BLaER1 (cell line): Measurements from ENCODE around the gene BMI1.

Experiments used
- H3K27ac ChIP-seq: shearing (Covaris generic); formaldehyde crosslinking; 2 replicates; pipeline ENCODE4 v1.8.1; 2022
- H3K27me3 ChIP-seq: shearing (Covaris generic); formaldehyde crosslinking; 2 replicates; pipeline ENCODE4 v1.8.1; 2022
- H3K36me3 ChIP-seq: shearing (Covaris generic); formaldehyde crosslinking; 2 replicates; pipeline ENCODE4 v1.8.1; 2022
- H3K4me1 ChIP-seq: shearing (Covaris generic); formaldehyde crosslinking; 2 replicates; pipeline ENCODE4 v1.8.1; 2022
- H3K4me2 ChIP-seq: shearing (Covaris generic); formaldehyde crosslinking; 2 replicates; pipeline ENCODE4 v1.8.1; 2022
- H3K4me3 ChIP-seq: shearing (Covaris generic); formaldehyde crosslinking; 2 replicates; pipeline ENCODE4 v1.8.1; 2022
- H3K9ac ChIP-seq: shearing (Covaris generic); formaldehyde crosslinking; 2 replicates; pipeline ENCODE4 v1.8.1; 2022
- H3K9me3 ChIP-seq: shearing (Covaris generic); formaldehyde crosslinking; 2 replicates; pipeline ENCODE4 v1.8.1; 2022
- H4K20me1 ChIP-seq: shearing (Covaris generic); formaldehyde crosslinking; 2 replicates; pipeline ENCODE4 v1.8.1; 2022
- Cebpa-rat ChIP-seq: shearing (Covaris generic); IDR thresholded peaks from 2 replicates; pipeline ENCODE4 v1.8.1; 2022

Gene BMI1

DNA sequence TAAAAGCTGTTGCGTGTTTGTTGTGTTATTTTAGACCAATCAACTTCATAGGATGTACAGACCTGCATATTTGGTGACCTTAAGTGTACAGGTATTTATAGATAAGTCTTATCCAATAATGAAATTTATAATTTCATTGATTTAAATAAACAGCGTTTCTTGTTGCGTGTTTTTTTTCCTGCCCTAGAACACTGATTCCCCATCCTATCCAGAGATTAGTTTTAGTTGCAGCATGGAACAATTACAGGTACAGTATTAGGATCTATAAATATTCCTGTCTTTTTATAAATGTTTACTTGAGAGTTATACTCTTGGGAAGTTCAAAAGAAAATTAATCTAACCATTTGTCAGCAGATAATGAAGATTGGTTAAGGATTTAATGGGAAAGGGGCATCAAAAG is 2.1 kb upstream of the BMI1 start:
- TF ChIP-seq Cebpa-rat: no peak
- no peaks in the 10 kb centered on the region; the same call in 1 of the 2 replicates for H3K36me3 ChIP-seq
- peak overlapping the region; percentile 71 for H3K4me3 ChIP-seq
- peaks cover 83% of the 10 kb centered on the region for H4K20me1 ChIP-seq
- no peaks in the 10 kb centered on the region for H3K4me1 ChIP-seq
- H3K27ac ChIP-seq: peak overlapping the region; percentile 95
- peaks cover 96% of the 10 kb centered on the region for H3K27me3 ChIP-seq
- H3K4me2 ChIP-seq: peak overlapping the region; percentile 55
- peak overlapping the region; percentile 91 for H3K9ac ChIP-seq
- H3K9me3 ChIP-seq: no peaks in the 10 kb centered on the region

- Histone ChIP-seq H3K27me3 (peaks cover 96% of the 10 kb centered on the region), H3K36me3 (no peaks in the 10 kb centered on the region; the same call in 1 of the 2 replicates), H3K9ac (peak overlapping the region; percentile 91), H3K4me1 (no peaks in the 10 kb centered on the region), H3K4me2 (peak overlapping the region; percentile 55), H4K20me1 (peaks cover 83% of the 10 kb centered on the region), H3K9me3 (no peaks in the 10 kb centered on the region), H3K27ac (peak overlapping the region; percentile 95), H3K4me3 (peak overlapping the region; percentile 71)
- no peak for TF ChIP-seq Cebpa-rat
Observed at GRCh38 chr10:22319547-22319979, 1.3 kb upstream of the BMI1 start.

- peaks cover 83% of the 10 kb centered on the region for H4K20me1 ChIP-seq
Observed at GRCh38 chr10:22319980-22320558, 830 bp upstream of the BMI1 start.

DNA sequence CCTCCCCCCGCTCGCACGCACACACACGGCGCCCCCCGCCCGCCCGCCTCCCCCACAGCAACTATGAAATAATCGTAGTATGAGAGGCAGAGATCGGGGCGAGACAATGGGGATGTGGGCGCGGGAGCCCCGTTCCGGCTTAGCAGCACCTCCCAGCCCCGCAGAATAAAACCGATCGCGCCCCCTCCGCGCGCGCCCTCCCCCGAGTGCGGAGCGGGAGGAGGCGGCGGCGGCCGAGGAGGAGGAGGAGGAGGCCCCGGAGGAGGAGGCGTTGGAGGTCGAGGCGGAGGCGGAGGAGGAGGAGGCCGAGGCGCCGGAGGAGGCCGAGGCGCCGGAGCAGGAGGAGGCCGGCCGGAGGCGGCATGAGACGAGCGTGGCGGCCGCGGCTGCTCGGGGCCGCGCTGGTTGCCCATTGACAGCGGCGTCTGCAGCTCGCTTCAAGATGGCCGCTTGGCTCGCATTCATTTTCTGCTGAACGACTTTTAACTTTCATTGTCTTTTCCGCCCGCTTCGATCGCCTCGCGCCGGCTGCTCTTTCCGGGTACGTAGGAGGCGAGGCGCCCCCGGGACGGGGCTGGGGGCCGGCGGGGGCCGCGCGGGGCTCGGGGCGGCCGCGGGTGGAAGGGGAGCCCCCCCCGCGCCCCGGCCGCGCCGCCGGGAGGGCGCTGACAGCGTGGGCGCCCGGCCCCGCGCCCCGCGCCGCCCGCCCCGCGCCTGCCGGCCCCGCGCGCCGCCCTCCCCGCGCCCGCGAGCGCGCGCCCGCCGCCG is 441 bp downstream of the BMI1 start:
- Histone ChIP-seq H3K4me1 (no peaks in the 10 kb centered on the region), H3K4me2 (peak overlapping the region; percentile 67), H3K9me3 (no peaks in the 10 kb centered on the region), H4K20me1 (peaks cover 81% of the 10 kb centered on the region), H3K4me3 (peak overlapping the region; percentile 75), H3K27ac (peak overlapping the region; percentile 96), H3K36me3 (no peaks in the 10 kb centered on the region; the same call in 1 of the 2 replicates), H3K9ac (peak overlapping the region; percentile 97), H3K27me3 (peaks cover 95% of the 10 kb centered on the region)
- TF ChIP-seq Cebpa-rat: no peak

More at GRCh38 chr10:22319980-22320558, 830 bp upstream of the BMI1 start:
- Histone ChIP-seq H3K36me3 (no peaks in the 10 kb centered on the region; the same call in 1 of the 2 replicates), H3K4me3 (peak overlapping the region; percentile 71), H3K27ac (peak overlapping the region; percentile 95), H3K27me3 (peaks cover 96% of the 10 kb centered on the region), H3K9me3 (no peaks in the 10 kb centered on the region), H3K9ac (peak overlapping the region; percentile 91), H3K4me2 (peak overlapping the region; percentile 55), H3K4me1 (no peaks in the 10 kb centered on the region)
- no peak for TF ChIP-seq Cebpa-rat

- H3K4me2 ChIP-seq: peak overlapping the region; percentile 55
- TF ChIP-seq Cebpa-rat: no peak
- H3K4me1 ChIP-seq: no peaks in the 10 kb centered on the region
- peaks cover 79% of the 10 kb centered on the region for H4K20me1 ChIP-seq
- no peaks in the 10 kb centered on the region for H3K9me3 ChIP-seq
- peak overlapping the region; percentile 97 for H3K9ac ChIP-seq
- H3K27me3 ChIP-seq: peaks cover 95% of the 10 kb centered on the region
- peak overlapping the region; percentile 96 for H3K27ac ChIP-seq
- peak overlapping the region; percentile 75 for H3K4me3 ChIP-seq
- H3K36me3 ChIP-seq: no peaks in the 10 kb centered on the region; the same call in 1 of the 2 replicates
Observed at GRCh38 chr10:22321924-22322640, 1.2 kb downstream of the BMI1 start.

DNA sequence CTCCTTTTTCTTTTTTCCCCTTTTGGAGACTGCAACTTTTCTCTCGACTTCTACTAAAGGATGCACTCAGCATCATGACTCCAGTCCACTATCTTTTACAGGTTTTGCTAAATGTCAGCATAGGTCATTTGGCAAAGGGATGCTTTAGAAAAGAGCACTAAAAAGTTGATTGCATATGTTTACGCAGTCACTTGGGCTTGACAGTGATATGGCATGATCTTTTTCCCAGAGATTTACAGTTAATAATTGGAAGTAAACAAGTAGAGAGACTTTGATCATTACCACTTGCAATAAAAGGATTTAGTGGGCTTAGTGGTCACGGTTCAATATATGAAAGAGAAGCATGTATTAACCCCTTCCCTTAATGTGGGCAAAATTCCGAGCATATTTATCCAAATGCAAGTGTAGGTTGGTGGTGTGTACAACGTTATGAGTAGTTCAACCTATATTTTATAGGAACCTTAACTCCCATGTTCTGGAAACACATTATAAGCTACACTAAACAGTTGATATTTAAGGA is 1.8 kb downstream of the BMI1 start:
- no peaks in the 10 kb centered on the region for H3K4me1 ChIP-seq
- H4K20me1 ChIP-seq: peaks cover 75% of the 10 kb centered on the region
- no peaks in the 10 kb centered on the region; the same call in 1 of the 2 replicates for H3K36me3 ChIP-seq
- no peak for TF ChIP-seq Cebpa-rat
- H3K27ac ChIP-seq: peak overlapping the region; percentile 96
- peak overlapping the region; percentile 75 for H3K4me3 ChIP-seq
- peak overlapping the region; percentile 97 for H3K9ac ChIP-seq
- peaks cover 95% of the 10 kb centered on the region for H3K27me3 ChIP-seq
- peak overlapping the region; percentile 55 for H3K4me2 ChIP-seq
- no peaks in the 10 kb centered on the region for H3K9me3 ChIP-seq

DNA sequence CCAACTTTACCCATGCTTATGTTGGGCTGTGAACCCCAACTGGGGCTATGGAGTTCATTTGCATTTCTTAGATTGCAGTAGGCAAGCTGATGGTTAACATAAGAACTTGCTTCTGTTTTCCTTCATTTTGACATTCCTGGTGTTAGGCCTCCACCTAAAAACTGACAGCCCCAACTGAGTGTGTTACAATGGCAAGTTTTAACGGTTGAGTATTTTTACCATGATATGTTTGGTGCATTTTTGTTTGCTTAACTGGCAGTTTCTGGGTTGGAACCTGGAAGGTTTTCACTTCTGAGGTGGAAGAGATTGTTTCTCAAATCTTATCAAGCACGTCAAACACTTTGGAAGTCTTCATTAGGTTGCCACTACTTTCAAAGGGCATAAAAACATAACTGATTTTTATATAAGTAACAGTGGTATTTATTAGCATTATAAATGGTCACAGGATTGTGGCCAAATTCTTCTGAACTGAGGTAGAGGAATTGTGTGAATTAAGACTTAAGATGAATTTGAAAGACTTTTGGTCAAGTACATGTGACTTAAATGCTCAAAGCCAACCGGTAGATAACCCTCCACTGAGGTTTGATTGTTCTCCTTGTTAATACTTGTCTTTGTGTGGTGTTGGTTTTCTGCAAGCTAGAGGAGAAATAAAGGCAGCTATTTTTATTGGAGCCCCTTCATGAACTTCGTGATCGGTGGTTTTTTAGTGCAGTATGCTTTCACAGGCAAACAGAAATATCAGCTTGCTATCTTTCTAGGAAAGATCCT is 2.8 kb downstream of the BMI1 start:
- TF ChIP-seq Cebpa-rat: no peak
- Histone ChIP-seq H3K36me3 (no peaks in the 10 kb centered on the region; the same call in 1 of the 2 replicates), H4K20me1 (peaks cover 65% of the 10 kb centered on the region), H3K4me3 (peak overlapping the region; percentile 75), H3K9me3 (no peaks in the 10 kb centered on the region), H3K4me2 (peak overlapping the region; percentile 55), H3K9ac (peak overlapping the region; percentile 97), H3K27me3 (peaks cover 88% of the 10 kb centered on the region), H3K27ac (peak overlapping the region; percentile 96), H3K4me1 (no peaks in the 10 kb centered on the region)

DNA sequence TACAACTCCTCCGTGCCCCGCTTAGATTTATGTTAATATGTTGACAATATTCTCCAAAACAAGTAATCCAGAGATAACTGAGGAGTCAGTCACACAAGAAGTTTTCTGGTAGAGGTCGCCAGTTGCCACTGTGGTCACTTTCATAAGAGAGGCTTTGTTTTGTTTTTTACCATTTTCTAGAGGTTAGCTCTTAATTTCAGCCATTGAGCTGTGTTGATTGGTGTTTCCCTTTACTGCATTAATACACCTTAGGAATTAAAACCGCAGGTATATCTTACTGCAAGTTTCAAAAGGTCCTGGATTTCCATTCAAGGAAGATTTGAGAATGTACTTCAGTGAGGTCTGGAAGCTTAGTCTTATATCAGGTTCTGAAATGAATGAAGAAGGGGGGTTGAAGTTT is 3.5 kb downstream of the BMI1 start:
- Histone ChIP-seq H3K27me3 (peaks cover 87% of the 10 kb centered on the region), H3K36me3 (peaks cover 4% of the 10 kb centered on the region; the same call in 1 of the 2 replicates), H3K27ac (peak overlapping the region; percentile 96), H3K9me3 (no peaks in the 10 kb centered on the region), H4K20me1 (peaks cover 60% of the 10 kb centered on the region), H3K4me3 (peak overlapping the region; percentile 75), H3K4me2 (peak overlapping the region; percentile 55), H3K9ac (peak overlapping the region; percentile 97), H3K4me1 (no peaks in the 10 kb centered on the region)
- no peak for TF ChIP-seq Cebpa-rat

GRCh38 chr10:22324893-22325271 is 4.0 kb downstream of the BMI1 start:
- H3K27ac ChIP-seq: peak overlapping the region; percentile 96
- H4K20me1 ChIP-seq: peaks cover 56% of the 10 kb centered on the region
- peak overlapping the region; percentile 97 for H3K9ac ChIP-seq
- H3K36me3 ChIP-seq: peaks cover 9% of the 10 kb centered on the region; the same call in 1 of the 2 replicates
- no peak for TF ChIP-seq Cebpa-rat
- peaks cover 87% of the 10 kb centered on the region for H3K27me3 ChIP-seq
- no peaks in the 10 kb centered on the region for H3K9me3 ChIP-seq
- peak overlapping the region; percentile 75 for H3K4me3 ChIP-seq
- H3K4me1 ChIP-seq: no peaks in the 10 kb centered on the region
- H3K4me2 ChIP-seq: peak overlapping the region; percentile 55
